Measurements from ENCODE around the gene PRDM16. TPM values are rescaled to one million over a fixed set of nuclear protein-coding genes. Genes with fewer than 3 reads are reported as not detected.

The PRDM16 gene
- polyA plus RNA-seq, 1 donor (not counting 4 experiments of a cell fraction or from before 2014, with no cell fraction given), result 0.05 TPM

DNA sequence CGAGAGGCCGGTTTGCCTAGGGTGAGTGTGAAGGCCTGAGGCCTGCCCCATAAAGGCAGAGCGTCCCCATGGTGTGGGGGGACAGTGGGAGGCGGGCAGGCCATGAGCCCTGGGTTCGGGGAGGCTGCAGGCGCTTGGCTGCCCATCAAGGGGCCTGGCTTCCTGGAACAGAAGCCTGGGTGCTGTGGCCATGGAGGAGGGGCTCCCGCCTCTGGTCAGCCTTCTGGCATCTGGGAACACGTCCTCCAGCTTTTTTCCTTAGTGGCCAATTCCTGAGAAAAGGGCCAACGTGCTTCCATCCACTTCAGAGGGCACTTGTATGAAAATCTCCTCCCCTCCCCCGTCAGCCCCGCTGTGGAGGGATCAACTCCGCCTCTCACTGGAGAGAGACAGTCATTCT lies 58.7 kb downstream of the PRDM16 start:
- Histone ChIP-seq H3K27ac (ENCODE audit: control insufficient read depth, insufficient read depth, low read length) (no peak overlapping the region), H3K9ac (ENCODE audit: control insufficient read depth, extremely low read depth, insufficient read depth, low read length) (no peak overlapping the region), H3K27me3 (ENCODE audit: control insufficient read depth, extremely low read depth, insufficient read depth, low read length) (no peaks in the 10 kb centered on the region), H4K20me1 (ENCODE audit: control insufficient read depth, extremely low read depth, insufficient read depth, low read length) (no peaks in the 10 kb centered on the region), H3K4me2 (ENCODE audit: control insufficient read depth, extremely low read depth, insufficient read depth, low read depth, low read length) (no peak overlapping the region), H3K4me3 (ENCODE audit: control insufficient read depth in 2 of 3, extremely low read depth in 1 of 3, insufficient read depth in 2 of 3, low read depth in 1 of 3, low read length in 3 of 3) (no peak overlapping the region), H3K9me1 (ENCODE audit: control insufficient read depth, extremely low read depth, insufficient read depth, low read length) (no peaks in the 10 kb centered on the region), H2AFZ (ENCODE audit: control insufficient read depth, low read length) (no peak overlapping the region), H3K79me2 (ENCODE audit: control insufficient read depth, insufficient read depth, low read length) (no peaks in the 10 kb centered on the region), H3K9me3 (ENCODE audit: control insufficient read depth, low read depth, low read length) (peaks cover 5% of the 10 kb centered on the region), H3K4me1 (ENCODE audit: control insufficient read depth, extremely low read depth, insufficient read depth, low read length) (no peaks in the 10 kb centered on the region), H3K36me3 (ENCODE audit: control insufficient read depth in 2 of 2, extremely low read depth in 1 of 2, insufficient read depth in 2 of 2, low read length in 2 of 2) (no peaks in the 10 kb centered on the region)
- FAIRE-seq (no peak), DNase-seq (ENCODE audit: low read depth, low spot score) (no peak)
- dilution Hi-C loops (cut with MboI; ENCODE audit: extremely low pct_ligation_motif_present, low sequenced_read_pairs), result no loop called here
- TF ChIP-seq EZH2 (IDR thresholded peaks at IDR 0.05; ENCODE audit: low read length), result no peak
- TF ChIP-seq, protein P1, sequence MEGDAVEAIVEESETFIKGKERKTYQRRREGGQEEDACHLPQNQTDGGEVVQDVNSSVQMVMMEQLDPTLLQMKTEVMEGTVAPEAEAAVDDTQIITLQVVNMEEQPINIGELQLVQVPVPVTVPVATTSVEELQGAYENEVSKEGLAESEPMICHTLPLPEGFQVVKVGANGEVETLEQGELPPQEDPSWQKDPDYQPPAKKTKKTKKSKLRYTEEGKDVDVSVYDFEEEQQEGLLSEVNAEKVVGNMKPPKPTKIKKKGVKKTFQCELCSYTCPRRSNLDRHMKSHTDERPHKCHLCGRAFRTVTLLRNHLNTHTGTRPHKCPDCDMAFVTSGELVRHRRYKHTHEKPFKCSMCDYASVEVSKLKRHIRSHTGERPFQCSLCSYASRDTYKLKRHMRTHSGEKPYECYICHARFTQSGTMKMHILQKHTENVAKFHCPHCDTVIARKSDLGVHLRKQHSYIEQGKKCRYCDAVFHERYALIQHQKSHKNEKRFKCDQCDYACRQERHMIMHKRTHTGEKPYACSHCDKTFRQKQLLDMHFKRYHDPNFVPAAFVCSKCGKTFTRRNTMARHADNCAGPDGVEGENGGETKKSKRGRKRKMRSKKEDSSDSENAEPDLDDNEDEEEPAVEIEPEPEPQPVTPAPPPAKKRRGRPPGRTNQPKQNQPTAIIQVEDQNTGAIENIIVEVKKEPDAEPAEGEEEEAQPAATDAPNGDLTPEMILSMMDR (optimal IDR thresholded peaks at IDR 0.05 in 1 of 3, IDR thresholded peaks at IDR 0.05 in 1 of 3, conservative IDR thresholded peaks at IDR 0.05 in 1 of 3; ENCODE audit: extremely low read depth in 1 of 3, insufficient read depth in 2 of 3, low read length in 3 of 3), result no peak

DNA sequence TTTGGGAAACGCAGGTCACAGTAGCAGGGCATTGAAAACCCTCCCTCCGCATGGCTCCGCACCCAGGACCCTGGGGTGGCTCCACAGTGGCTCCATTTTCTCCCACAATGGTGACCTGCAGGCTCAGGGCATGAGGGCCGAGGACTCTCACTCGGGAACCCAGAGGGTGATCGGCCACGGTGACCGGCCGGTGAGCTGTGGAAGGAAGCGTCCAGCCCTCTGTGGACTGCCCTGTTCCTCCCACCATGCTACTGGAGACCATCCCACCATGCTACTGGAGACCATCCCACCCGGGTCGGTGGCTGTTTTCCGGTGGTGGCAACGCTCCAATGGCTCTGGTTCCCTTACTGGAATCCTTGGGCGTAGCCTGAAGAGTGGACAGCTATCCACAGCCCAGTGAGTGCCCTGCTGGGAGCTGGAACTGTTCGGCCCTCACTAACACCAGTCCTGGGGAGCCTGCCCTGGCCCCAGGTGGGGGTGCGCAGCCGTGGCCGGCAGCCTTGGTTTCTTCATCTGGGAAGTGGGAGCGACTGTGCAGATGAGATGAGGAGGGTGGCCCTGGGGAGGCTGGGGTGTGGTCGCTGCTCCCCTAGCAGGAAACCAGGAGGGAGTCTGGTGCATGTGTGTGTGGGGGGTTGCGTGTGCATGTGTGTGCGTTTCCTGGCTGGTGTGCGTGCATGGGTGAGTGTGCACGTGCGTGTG lies 59.6 kb downstream of the PRDM16 start:
- dilution Hi-C loops (cut with MboI; ENCODE audit: extremely low pct_ligation_motif_present, low sequenced_read_pairs), result no loop called here
- H2AFZ ChIP-seq (ENCODE audit: control insufficient read depth, low read length), result no peak overlapping the region
- no peaks in the 10 kb centered on the region for H3K4me1 ChIP-seq (ENCODE audit: control insufficient read depth, extremely low read depth, insufficient read depth, low read length)
- no peak overlapping the region for H3K4me2 ChIP-seq (ENCODE audit: control insufficient read depth, extremely low read depth, insufficient read depth, low read depth, low read length)
- H3K9me1 ChIP-seq (ENCODE audit: control insufficient read depth, extremely low read depth, insufficient read depth, low read length), result no peaks in the 10 kb centered on the region
- H3K27me3 ChIP-seq (ENCODE audit: control insufficient read depth, extremely low read depth, insufficient read depth, low read length), result no peaks in the 10 kb centered on the region
- TF ChIP-seq EZH2 (IDR thresholded peaks at IDR 0.05; ENCODE audit: low read length), result no peak
- TF ChIP-seq, protein P1 (optimal IDR thresholded peaks at IDR 0.05 in 1 of 3, IDR thresholded peaks at IDR 0.05 in 1 of 3, conservative IDR thresholded peaks at IDR 0.05 in 1 of 3; ENCODE audit: extremely low read depth in 1 of 3, insufficient read depth in 2 of 3, low read length in 3 of 3), result no peak
- H3K79me2 ChIP-seq (ENCODE audit: control insufficient read depth, insufficient read depth, low read length), result no peaks in the 10 kb centered on the region
- no peak overlapping the region for H3K27ac ChIP-seq (ENCODE audit: control insufficient read depth, insufficient read depth, low read length)
- no peaks in the 10 kb centered on the region for H4K20me1 ChIP-seq (ENCODE audit: control insufficient read depth, extremely low read depth, insufficient read depth, low read length)
- no peaks in the 10 kb centered on the region for H3K36me3 ChIP-seq (ENCODE audit: control insufficient read depth in 2 of 2, extremely low read depth in 1 of 2, insufficient read depth in 2 of 2, low read length in 2 of 2)
- H3K9ac ChIP-seq (ENCODE audit: control insufficient read depth, extremely low read depth, insufficient read depth, low read length), result no peak overlapping the region
- FAIRE-seq, result no peak
- peaks cover 5% of the 10 kb centered on the region for H3K9me3 ChIP-seq (ENCODE audit: control insufficient read depth, low read depth, low read length)
- no peak overlapping the region for H3K4me3 ChIP-seq (ENCODE audit: control insufficient read depth in 2 of 3, extremely low read depth in 1 of 3, insufficient read depth in 2 of 3, low read depth in 1 of 3, low read length in 3 of 3)
- DNase-seq (ENCODE audit: low read depth, low spot score), result no peak
